GM04504 (cell line): ENCODE results near the gene SUDS3.

Experiments
- DNase-seq: peaks from one replicate; pipeline ENCODE4 v3.0.0-alpha.2; 2012; ENCODE audit warnings: low read depth

The SUDS3 gene

GRCh38 chr12:118357257-118358007 lies 18.9 kb upstream of the SUDS3 start:
- no peak for DNase-seq

- DNase-seq: no peak
These were observed 18.4 kb upstream of the SUDS3 start for GRCh38 chr12:118358008-118358359.

GRCh38 chr12:118358612-118359540 lies 17.5 kb upstream of the SUDS3 start:
- DNase-seq: no peak

- no peak for DNase-seq
These were observed 16.8 kb upstream of the SUDS3 start for GRCh38 chr12:118359541-118359915.

GRCh38 chr12:118361092-118361404 lies 15.3 kb upstream of the SUDS3 start:
- DNase-seq: no peak

- DNase-seq: no peak
These were observed 14.5 kb upstream of the SUDS3 start for GRCh38 chr12:118361889-118362288.

- DNase-seq: no peak
These were observed 7.5 kb upstream of the SUDS3 start for GRCh38 chr12:118368821-118369220.

GRCh38 chr12:118370601-118371000 lies 5.8 kb upstream of the SUDS3 start:
- DNase-seq: no peak

- no peak for DNase-seq
These were observed 4.8 kb upstream of the SUDS3 start for GRCh38 chr12:118371321-118372282.

GRCh38 chr12:118372541-118373495 lies 3.5 kb upstream of the SUDS3 start, which contains the start of gene TAOK3:
TAOK3 (minus strand) TSS chr12:118372907; CDS start chr12:118255567, 117,340 bp downstream.
- peak; percentile 98 for DNase-seq

GRCh38 chr12:118373616-118374015 lies 2.7 kb upstream of the SUDS3 start:
- no peak for DNase-seq

- no peak for DNase-seq
These were observed 2.1 kb upstream of the SUDS3 start for GRCh38 chr12:118374126-118374725.

- DNase-seq: no peak
These were observed 1.4 kb upstream of the SUDS3 start for GRCh38 chr12:118374909-118375308.

- no peak for DNase-seq
These were observed 1.0 kb upstream of the SUDS3 start for GRCh38 chr12:118375348-118375747.

- no peak for DNase-seq
These were observed 897 bp downstream of the SUDS3 start for GRCh38 chr12:118377021-118377883.

GRCh38 chr12:118377884-118378470 lies 1.6 kb downstream of the SUDS3 start:
- no peak for DNase-seq

- no peak for DNase-seq
These were observed 15.1 kb downstream of the SUDS3 start for GRCh38 chr12:118391424-118391823.

- no peak for DNase-seq
These were observed 15.5 kb downstream of the SUDS3 start for GRCh38 chr12:118391836-118392235.
